ENCODE measurements around the gene PEAK3. TPM values are rescaled to one million over a fixed set of nuclear protein-coding genes. Genes with fewer than 3 reads are reported as not detected.

The PEAK3 gene
- total and polyA plus RNA-seq, 2 experiments from 2014 or later: 0.15 TPM; not detected in 1

GRCh38 chr19:2280633-2281264 lies 1.2 kb downstream of the PEAK3 start:
- H3K27me3 ChIP-seq: peaks cover 15% of the 10 kb centered on the region

GRCh38 chr19:2278459-2279158 lies 3.4 kb downstream of the PEAK3 start:
- 88% methylated on average over 17 of the region's 33 CpGs for WGBS (ENCODE audit: low lambda C conversion rate, missing lambda C conversion rate)
- Histone ChIP-seq H4K20me1 (ENCODE audit: insufficient read depth, poor library complexity, severe bottlenecking) (peaks cover 14% of the 10 kb centered on the region), H3K4me1 (ENCODE audit: insufficient read depth) (peaks cover 11% of the 10 kb centered on the region), H3K36me3 (replicated peaks; ENCODE audit: insufficient read depth, low read depth) (no peaks in the 10 kb centered on the region), H3K9me3 (ENCODE audit: low read depth) (no peaks in the 10 kb centered on the region), H3K9me2 (replicated peaks; ENCODE audit: insufficient read depth) (no peaks in the 10 kb centered on the region), H3K79me2 (peaks cover 12% of the 10 kb centered on the region), H2AFZ (no peak overlapping the region), H3K27me3 (peaks cover 15% of the 10 kb centered on the region), H3K4me2 (no peak overlapping the region), H3K4me3 (no peak overlapping the region), H3K27ac (no peak overlapping the region)
- TF ChIP-seq EZH2phosphoT487 (IDR thresholded peaks at IDR 0.05; ENCODE audit: low read depth, severe bottlenecking, unreplicated experiment): no peak
- no peak for TF ChIP-seq CTCF (IDR thresholded peaks at IDR 0.05; ENCODE audit: poor library complexity)
- TF ChIP-seq EZH2 (IDR thresholded peaks at IDR 0.05; ENCODE audit: borderline replicate concordance): no peak
- DNase-seq (ENCODE audit: low spot score): no peak

More at GRCh38 chr19:2280633-2281264, 1.2 kb downstream of the PEAK3 start:
- Histone ChIP-seq H3K36me3 (replicated peaks; ENCODE audit: insufficient read depth, low read depth) (no peaks in the 10 kb centered on the region), H3K9me3 (ENCODE audit: low read depth) (no peaks in the 10 kb centered on the region), H3K27ac (no peak overlapping the region), H3K79me2 (no peaks in the 10 kb centered on the region), H4K20me1 (ENCODE audit: insufficient read depth, poor library complexity, severe bottlenecking) (no peaks in the 10 kb centered on the region), H3K4me1 (ENCODE audit: insufficient read depth) (peaks cover 11% of the 10 kb centered on the region), H2AFZ (no peak overlapping the region), H3K9me2 (replicated peaks; ENCODE audit: insufficient read depth) (no peaks in the 10 kb centered on the region), H3K4me2 (no peak overlapping the region), H3K4me3 (no peak overlapping the region)
- no peak for DNase-seq (ENCODE audit: low spot score)
- WGBS (ENCODE audit: low lambda C conversion rate, missing lambda C conversion rate): 86% methylated on average over 20 of the region's 26 CpGs
- no peak for TF ChIP-seq EZH2 (IDR thresholded peaks at IDR 0.05; ENCODE audit: borderline replicate concordance)
- TF ChIP-seq CTCF (IDR thresholded peaks at IDR 0.05; ENCODE audit: poor library complexity): no peak
- no peak for TF ChIP-seq EZH2phosphoT487 (IDR thresholded peaks at IDR 0.05; ENCODE audit: low read depth, severe bottlenecking, unreplicated experiment)

DNA sequence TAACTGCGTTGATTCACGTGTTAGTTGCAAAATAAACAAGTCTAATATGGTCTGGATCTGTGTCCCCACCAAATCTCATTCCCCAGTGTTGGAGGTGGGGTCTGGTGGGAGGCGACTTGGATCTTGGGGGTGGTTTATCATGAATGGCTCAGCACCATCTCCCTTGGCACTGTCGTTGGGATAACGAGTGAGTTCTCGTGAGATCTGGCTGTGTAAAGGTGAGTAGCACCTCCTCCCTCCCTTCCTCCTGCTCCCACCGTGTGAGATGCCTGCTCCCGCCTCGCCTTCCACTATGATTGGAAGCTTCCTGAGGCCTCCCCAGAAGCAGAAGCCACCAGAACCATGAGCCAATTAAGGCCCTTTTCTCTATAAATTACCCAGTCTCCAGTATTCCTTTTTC lies 4.8 kb downstream of the PEAK3 start:
- WGBS (ENCODE audit: low lambda C conversion rate, missing lambda C conversion rate): 86% methylated on average over 9 of the region's 9 CpGs
- H3K27ac ChIP-seq: no peak overlapping the region
- H3K4me2 ChIP-seq: no peak overlapping the region
- peaks cover 29% of the 10 kb centered on the region for H4K20me1 ChIP-seq (ENCODE audit: insufficient read depth, poor library complexity, severe bottlenecking)
- peaks cover 3% of the 10 kb centered on the region for H3K27me3 ChIP-seq
- peaks cover 20% of the 10 kb centered on the region for H3K4me1 ChIP-seq (ENCODE audit: insufficient read depth)
- no peaks in the 10 kb centered on the region for H3K9me2 ChIP-seq (replicated peaks; ENCODE audit: insufficient read depth)
- H3K4me3 ChIP-seq: no peak overlapping the region
- peaks cover 27% of the 10 kb centered on the region for H3K79me2 ChIP-seq
- no peak for TF ChIP-seq EZH2phosphoT487 (IDR thresholded peaks at IDR 0.05; ENCODE audit: low read depth, severe bottlenecking, unreplicated experiment)
- TF ChIP-seq CTCF (IDR thresholded peaks at IDR 0.05; ENCODE audit: poor library complexity): no peak
- TF ChIP-seq EZH2 (IDR thresholded peaks at IDR 0.05; ENCODE audit: borderline replicate concordance): no peak
- no peak overlapping the region for H2AFZ ChIP-seq
- no peak for DNase-seq (ENCODE audit: low spot score)
- H3K36me3 ChIP-seq (replicated peaks; ENCODE audit: insufficient read depth, low read depth): no peaks in the 10 kb centered on the region
- no peaks in the 10 kb centered on the region for H3K9me3 ChIP-seq (ENCODE audit: low read depth)

Data from hepatocyte (in vitro differentiated cells).